GM19099 (cell line): ENCODE measurements around the gene SPNS2.

Experiments used
- POLR2A ChIP-seq: IDR thresholded peaks from 3 replicates; pipeline ENCODE4 v1.6.1; 2011; ENCODE audit warnings: low read depth; ENCODE audit not compliant: insufficient read length; ENCODE audit errors: extremely low read depth

SPNS2 gene

DNA sequence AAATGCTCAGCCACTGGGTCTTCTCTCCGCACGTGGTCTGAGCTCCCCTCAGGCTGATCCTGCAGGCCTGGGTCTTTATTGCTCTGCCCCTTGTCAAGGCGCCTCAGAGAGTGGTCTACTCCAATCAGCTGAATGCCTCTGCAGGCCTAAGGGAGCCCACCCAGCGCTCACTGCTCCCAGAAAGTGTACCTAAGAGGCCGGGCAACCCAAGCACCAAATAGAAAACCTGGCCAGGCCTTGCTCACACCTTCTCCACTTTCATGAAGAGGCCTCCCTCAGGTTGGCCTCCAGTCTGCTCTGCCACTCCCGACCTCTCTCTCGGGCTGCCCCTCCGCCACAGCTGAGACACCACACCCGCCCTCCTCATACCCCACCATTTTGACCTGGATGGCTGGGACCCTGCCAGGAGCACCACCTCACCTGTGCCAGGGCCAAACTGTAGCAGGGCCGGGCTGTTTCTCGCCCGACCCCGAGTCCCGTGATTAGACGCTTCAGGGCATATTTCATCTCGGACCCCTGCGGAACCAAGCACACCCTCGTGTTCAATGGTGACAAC, 55.8 kb downstream of the SPNS2 start:
- TF ChIP-seq POLR2A = no peak

DNA sequence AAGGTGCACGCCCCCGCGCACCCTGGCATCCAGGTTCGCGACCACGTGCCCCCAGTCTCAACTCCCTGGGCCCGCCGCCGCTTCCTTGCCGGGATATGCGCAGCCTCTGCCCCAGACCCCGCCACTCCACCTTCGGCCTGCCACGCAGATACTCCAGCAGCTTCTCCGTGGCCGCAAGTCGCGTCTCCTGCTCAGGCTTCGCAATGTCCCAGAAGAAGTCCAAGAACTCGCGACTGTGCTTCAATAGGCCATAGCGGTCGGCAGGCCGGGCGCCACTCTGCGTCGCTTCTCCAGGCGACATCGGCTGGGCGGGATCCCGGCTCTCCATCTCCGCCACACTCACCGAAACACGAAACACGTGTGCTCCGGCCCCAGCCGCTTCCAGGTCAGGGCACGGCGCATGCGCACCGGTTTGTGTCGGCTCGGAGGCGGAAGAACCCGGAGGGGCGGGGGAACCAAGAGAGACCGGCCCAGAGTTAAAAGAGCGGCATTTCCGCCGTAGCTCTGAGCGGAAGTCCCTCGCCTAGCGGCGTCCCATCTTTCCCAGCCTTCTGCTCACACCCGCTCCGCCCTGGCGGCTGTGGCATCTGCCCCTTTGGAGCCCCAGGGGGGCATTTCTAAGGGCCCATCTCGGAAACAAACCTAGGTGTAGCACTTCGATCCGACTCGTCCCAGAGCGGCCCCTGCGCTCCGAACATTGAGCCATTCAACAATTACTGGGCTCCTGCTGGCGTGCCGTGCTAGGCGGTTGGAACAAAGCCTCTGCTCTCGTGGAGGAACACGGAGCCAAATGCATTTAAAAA, 56.5 kb downstream of the SPNS2 start, which contains the start of gene MYBBP1A:
Gene MYBBP1A, minus strand, starts transcription at position 388 of the 803 bp plus-strand sequence. Its CDS starts 60 bp downstream, at position 328.
- peak; percentile 97 for TF ChIP-seq POLR2A

DNA sequence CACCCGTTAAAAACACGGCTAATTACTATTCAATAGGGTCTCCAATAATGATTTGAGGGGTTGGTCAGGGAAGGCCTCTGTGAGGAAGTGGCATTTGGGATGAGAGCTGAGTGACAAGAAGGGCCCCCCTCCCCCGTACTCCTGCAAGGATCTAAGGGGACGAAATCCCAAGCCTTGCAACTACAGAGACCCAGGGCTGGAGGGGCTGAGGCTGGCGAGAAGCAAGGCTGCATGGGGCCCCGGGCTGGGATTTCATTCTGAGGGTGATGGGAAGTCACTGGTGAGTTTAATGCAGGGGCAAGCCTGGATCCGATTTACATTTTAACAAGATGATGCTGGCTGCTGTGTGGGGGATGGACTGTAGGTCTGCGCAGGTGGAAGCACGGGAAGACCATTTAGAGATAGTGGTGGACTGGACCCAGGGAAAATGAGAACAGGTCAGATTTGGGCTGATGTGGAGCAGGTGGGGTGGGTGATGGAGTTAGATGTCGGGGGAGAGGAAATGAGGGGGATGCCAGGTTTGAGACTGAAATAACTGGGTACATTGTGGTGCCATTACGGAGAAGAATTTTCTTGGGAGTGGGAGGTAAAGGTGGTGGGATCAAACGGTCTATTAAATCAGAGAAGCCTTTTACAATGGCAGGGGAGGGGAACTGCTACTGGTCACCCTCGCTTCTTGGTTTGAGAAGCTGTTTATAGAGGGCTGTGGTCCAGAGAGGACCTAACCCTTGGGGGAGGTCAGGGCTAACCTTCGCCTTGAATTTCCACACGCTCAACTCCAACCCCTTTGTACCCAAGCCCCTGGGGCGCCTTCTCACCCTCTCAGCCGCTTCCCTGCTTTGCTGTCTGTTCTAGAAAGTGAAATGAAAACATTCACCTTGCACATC, 57.4 kb downstream of the SPNS2 start:
- TF ChIP-seq POLR2A = no peak

DNA sequence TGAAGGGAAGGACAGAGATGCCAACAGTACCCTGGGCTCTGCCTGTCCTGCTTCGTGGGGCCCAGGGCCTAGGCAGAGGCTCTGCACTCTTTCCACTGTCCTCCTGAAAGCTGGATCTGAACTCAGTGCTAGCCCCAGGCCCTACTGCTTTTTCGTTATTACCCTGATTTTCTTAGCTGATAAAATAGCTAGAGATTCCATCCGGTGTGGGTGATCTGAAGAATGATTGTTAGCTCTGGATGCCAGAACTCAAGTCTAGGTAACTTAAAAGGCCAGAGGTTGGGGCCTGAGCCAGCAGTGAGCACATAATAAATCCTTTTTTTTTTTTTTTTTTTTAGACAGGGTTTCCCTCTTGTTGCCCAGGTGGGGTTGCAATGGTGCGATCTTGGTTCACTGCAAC, 58.3 kb downstream of the SPNS2 start:
- no peak for TF ChIP-seq POLR2A

DNA sequence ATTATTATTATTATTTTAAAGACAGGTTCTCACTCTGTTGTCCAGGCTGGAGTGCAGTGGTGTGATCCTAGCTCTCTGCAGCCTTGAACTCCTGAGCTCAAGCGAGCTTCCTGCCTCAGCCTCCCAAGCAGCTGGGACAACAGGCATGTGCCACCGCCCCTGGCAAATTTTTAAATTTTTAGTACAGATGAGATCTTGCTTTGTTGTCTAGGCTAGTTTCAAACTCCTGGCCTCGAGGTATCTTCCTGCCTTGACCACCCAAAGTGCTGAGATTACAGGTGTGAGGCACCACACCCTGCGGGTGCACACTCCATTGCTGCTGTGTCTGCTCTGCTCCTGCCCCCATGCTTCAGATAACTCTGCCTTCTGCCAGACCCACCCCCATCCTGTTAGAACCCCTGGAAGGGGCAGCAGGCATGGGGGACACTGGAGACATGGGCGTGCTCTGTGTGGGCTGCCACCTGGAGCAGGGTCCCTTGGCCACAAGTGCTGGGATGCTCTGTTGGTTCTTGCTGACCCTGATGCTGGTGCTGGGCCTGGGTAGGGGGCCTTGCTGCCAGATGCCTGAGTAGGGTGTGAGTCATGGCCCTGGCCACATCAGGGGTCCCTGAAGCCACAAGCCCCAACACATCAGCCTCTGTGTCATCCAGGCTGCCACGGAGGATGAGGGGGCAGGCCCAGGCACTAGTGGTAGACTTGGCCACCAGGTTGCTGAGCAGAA, 59.1 kb downstream of the SPNS2 start:
- TF ChIP-seq POLR2A = no peak

DNA sequence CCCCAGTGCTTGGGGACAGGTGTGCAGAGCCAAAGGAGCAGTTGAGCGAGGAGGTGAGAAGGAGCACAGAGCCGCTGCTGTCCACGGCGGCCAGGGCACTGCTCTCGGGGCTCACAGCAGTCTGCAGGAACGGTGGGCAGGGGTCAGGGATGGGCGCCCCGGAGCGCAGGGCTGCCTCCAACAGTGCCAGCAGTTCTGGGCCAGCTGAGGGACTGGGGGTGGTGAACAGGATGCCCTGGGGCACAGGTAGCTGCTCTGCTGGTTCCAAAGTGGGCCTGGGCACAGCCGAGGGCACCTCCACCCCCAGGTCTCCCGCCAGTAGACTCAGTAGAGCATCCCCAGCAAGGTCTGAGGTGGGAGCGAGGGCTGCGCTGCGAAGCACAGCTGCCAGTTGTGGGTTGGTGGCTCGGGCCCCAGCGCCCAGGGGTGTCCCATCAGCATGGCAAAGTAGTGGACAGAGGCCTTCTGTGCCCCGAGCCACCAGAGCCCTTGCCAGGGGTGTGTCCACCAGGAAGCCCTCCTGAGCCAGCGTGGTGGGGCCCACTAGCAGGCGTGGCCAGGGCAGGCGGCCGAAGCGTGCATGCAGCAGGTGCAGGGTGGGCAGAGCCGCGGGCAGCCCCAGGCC, 59.8 kb downstream of the SPNS2 start:
- TF ChIP-seq POLR2A = no peak

DNA sequence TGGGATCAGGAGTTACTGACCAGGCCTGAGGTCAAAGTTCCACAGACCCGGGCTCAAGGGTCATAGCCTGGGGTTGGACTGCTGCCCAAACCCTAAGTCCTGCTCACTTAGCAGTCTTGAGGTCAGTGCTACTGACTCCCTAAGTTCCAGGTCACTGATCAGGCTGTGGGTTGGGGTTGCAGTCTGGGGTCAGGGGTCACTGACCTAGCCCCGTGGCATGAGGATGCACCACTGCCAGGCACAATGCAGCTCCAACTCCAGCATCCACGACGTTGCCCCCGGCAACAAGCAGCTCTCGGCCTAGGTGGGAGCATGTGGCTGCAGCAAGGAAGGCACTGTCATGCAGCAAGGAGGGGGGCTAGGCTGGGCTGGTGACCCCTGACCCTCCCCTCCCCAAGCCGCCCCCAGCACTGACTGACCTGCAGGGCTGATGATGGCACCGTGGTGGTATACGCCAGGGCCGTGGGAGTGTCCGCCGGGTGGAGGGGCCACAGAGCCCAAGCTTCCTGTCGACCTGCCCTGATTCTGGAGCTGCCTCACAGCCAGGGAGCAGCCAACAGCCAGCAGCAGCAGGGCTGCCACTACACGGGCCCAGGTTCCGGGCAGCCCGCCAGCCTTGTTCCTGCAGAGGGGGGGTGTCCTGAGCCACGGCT, 60.6 kb downstream of the SPNS2 start:
- no peak for TF ChIP-seq POLR2A

DNA sequence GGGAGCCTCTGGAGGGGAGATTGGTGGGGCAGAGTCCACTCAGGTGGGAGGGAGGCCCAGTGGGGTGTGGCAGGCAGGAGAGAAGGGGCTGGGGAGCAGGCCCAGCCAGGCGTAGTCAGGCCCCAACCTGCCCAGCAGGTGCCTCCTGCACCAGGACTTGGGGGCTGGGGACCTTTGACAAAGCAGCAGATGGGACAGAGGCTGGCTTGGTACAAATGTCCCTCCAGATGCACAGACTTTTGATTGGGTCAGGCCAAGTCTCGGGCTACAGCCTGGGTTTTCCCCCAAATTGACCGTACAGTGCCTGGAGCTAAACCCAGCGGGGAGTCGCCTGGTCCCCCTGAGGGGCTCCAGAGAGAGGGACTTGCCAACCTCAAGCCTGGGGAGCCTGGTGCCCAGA, 61.3 kb downstream of the SPNS2 start:
- no peak for TF ChIP-seq POLR2A

DNA sequence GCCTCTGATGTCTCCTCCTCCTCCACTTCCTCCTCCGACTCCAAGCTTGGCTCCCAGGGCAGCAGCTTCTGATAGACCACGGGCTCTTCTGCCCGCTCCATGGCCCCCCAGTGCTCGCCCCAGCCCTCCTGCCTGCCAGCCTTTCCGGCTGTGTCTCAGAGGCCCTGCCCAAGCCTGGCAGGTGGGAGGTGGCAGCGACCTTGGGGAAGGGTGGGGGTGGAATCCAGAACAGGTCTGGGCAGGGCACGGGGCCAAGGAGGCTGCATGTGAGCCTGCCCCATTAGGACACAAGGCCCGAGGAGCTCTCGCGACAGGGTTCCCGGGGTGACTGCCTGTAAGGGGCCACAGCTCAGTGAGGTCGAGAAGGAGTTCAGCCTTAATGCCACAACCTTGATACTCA, 61.7 kb downstream of the SPNS2 start, which contains the start of gene GGT6:
Gene GGT6, minus strand, starts transcription at position 157 of the 400 bp plus-strand sequence. Its CDS starts 56 bp downstream, at position 101.
- TF ChIP-seq POLR2A = no peak

DNA sequence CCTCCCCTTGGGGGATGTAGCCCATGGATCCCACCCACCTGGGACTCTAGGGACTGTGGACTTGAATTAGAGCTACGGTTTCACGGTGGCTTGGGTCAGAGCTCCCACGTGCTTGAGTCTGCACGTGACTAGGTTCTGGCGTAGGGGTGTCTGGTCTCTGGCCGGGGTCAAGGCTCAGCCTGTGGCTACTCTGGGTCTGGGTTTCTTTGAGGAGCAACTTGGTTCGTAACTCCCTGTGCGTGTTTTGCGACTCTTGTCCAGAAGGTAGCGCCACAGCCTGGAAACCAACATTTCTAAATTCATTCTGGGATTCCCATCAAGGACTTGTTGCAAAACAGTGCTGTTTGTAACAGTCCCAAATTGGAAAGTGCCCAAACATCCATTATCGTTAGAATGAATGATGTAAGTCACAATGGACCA, 62.2 kb downstream of the SPNS2 start:
- no peak for TF ChIP-seq POLR2A

DNA sequence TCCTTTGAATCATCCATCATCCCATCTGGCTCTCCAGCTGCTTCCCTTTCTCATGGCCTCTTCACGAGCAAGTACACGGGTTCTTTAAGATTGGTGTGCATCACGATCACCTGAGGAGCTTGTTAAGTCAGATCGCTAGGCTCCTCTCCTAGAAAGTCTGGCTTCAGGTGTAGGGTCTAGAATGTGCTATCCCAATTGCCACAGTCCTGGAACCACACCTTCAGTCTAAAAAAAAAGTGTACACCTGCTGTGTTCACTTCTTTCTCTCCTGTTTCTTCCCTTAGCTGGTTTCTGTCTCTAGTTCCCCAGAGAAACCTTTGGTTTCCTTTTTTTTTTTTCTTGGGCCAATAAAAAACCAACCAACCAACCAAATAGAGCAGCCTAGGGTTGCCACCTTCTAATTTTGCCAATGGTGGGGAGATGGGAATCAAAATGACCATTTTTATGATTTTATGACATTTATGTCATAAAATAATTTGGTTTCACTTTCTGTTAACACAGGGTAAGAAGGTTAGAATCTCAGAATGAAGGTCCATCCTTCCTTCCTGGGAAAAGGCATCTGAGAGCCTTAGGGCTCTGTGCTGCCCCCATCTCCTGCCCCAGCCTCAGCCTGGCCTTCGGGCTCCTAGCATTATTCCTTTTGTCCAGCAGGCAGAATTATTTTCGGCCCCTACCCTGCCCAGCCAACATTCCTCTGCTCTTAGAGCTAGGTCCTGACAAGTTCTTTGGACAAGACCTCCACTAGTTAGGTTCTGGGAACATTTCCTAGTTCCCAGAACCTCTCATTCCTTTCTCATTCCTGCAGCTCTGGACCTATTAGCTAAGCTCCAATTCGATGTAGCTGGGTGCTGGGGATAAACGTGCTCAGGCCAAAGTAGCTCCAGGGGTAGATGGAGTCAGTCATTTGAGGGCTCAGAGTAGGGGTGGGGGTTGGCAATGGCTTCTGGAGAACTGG, 63.6 kb downstream of the SPNS2 start:
- no peak for TF ChIP-seq POLR2A

DNA sequence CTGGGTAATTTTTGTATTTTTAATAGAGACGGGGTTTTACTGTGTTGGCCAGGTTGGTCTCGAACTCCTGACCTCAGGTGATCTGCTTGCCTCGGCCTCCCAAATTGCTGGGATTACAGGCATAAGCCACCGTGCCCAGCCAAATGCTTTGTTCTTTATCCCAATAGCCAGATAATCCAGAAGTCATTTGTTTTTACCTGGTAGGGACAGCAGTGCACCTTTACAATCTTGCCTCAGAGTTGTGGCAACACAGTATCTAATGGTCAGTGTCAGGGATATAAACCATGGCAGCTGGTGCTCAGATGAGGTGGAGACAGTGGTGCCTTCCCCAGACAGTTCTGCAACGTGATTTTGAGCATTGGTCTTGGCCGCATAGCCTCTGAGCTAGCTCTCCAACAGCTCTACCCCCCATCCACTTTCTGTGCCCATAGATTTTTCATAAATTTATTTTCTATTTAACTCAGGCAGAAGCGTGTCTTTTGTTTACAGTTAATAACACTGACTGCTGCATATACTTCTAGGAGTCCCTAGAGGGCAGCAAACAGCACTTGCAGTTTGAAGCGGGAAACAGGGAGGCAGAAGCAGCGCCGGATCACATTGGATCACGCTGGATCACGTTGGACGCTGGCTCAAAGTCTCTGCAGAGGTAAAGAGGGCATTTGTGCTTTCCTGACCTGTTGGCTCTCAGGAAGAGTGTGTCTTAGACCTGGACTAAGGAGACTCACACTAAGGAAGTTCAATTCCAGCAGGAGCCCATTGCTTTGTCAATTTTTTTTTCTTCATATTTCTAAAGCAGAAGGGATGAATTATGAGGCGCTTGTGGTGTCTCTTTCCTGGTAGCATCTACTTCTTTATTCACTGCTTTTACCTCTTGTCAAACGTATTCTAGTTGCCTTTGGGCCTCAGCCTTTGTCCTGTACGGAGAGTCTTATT, 66.8 kb downstream of the SPNS2 start:
- TF ChIP-seq POLR2A = no peak
